Keratinocyte (primary cell): ENCODE data around the gene KRCC1. TPM values are rescaled to one million over a fixed set of nuclear protein-coding genes. Genes with fewer than 3 reads are reported as not detected.
"Not testable (repeated sequence)": the region's sequence is repeated elsewhere in the genome, so short reads cannot be mapped to it uniquely, and the experiment has no call there.

ENCODE experiments used
- DNase-seq: peaks from one replicate; pipeline ENCODE4 v3.0.0-alpha.2; 2011; ENCODE audit warnings: low read depth, missing footprints, low spot score
- FAIRE-seq: peaks from 2 replicates; lab custom pipeline; 2011; peaks lifted over from hg19 to GRCh38; lab: Jason Lieb, UNC
- H2AFZ ChIP-seq: 2 replicates; pipeline ENCODE4 v1.6.0; 2012; ENCODE audit warnings: low read length, control low read depth, inconsistent platforms; ENCODE audit not compliant: control insufficient read depth
- H3K27ac ChIP-seq: 2 replicates; pipeline ENCODE4 v1.5.1; 2011; ENCODE audit warnings: low read length; ENCODE audit not compliant: control insufficient read depth, insufficient read depth
- H3K27me3 ChIP-seq: 3 replicates; pipeline ENCODE4 v1.6.0; 2011; ENCODE audit warnings: low read length; ENCODE audit not compliant: control insufficient read depth, insufficient read depth; ENCODE audit errors: extremely low read depth
- H3K36me3 ChIP-seq, 2 experiments: 2 replicates in 1 of 2; 3 replicates in 1 of 2; pipeline ENCODE4 v1.5.1; 2011; ENCODE audit warnings: low read length in 2 of 2, mild to moderate bottlenecking in 1 of 2; ENCODE audit not compliant: control insufficient read depth in 2 of 2, insufficient read depth in 2 of 2; ENCODE audit errors: extremely low read depth in 1 of 2
- H3K4me1 ChIP-seq: 3 replicates; pipeline ENCODE4 v1.5.1; 2011; ENCODE audit warnings: low read length; ENCODE audit not compliant: control insufficient read depth, insufficient read depth; ENCODE audit errors: extremely low read depth
- H3K4me2 ChIP-seq: 3 replicates; pipeline ENCODE4 v1.6.0; 2011; ENCODE audit warnings: low read depth, low read length; ENCODE audit not compliant: control insufficient read depth, insufficient read depth; ENCODE audit errors: extremely low read depth
- H3K4me3 ChIP-seq, 3 experiments: fragments of 200-600 bp in 1 of 3; sonication (generic) in 1 of 3; 2 replicates in 2 of 3; 3 replicates in 1 of 3; pipeline ENCODE4 v1.5.1; 2011 to 2016; ENCODE audit warnings: low read length in 3 of 3, mild to moderate bottlenecking in 3 of 3, control low read depth in 2 of 3, inconsistent platforms in 1 of 3, low read depth in 1 of 3, mixed read lengths in 1 of 3, mixed run types in 1 of 3, moderate library complexity in 1 of 3; ENCODE audit not compliant: control insufficient read depth in 2 of 3, insufficient read depth in 2 of 3; ENCODE audit errors: extremely low read depth in 1 of 3
- H3K79me2 ChIP-seq: 2 replicates; pipeline ENCODE4 v1.6.0; 2012; ENCODE audit warnings: low read length; ENCODE audit not compliant: control insufficient read depth, insufficient read depth
- H3K9ac ChIP-seq: 3 replicates; pipeline ENCODE4 v1.6.0; 2011; ENCODE audit warnings: low read length; ENCODE audit not compliant: control insufficient read depth, insufficient read depth; ENCODE audit errors: extremely low read depth
- H3K9me1 ChIP-seq: 3 replicates; pipeline ENCODE4 v1.6.0; 2011; ENCODE audit warnings: low read length; ENCODE audit not compliant: control insufficient read depth, insufficient read depth; ENCODE audit errors: extremely low read depth
- H3K9me3 ChIP-seq: 2 replicates; pipeline ENCODE4 v1.5.1; 2012; ENCODE audit warnings: low read depth, low read length; ENCODE audit not compliant: control insufficient read depth
- H4K20me1 ChIP-seq: 3 replicates; pipeline ENCODE4 v1.6.0; 2011; ENCODE audit warnings: low read length; ENCODE audit not compliant: control insufficient read depth, insufficient read depth; ENCODE audit errors: extremely low read depth
- dilution Hi-C: fragments of 300-500 bp; cut with MboI; formaldehyde crosslinking; loops from one replicate; pipeline ENCODE4 v1.7.0; 2020; ENCODE audit warnings: low sequenced_read_pairs; ENCODE audit not compliant: extremely low pct_ligation_motif_present
- polyA plus RNA-seq, 5 experiments: library from polyadenylated mRNA; depleted of rRNA in 3 of 5; stranded (reverse) in 3 of 5; stranded (forward) in 1 of 5; unstranded in 1 of 5; fragments of >200 nt; gene quantifications; 1 replicate in 1 of 5; 2 replicates in 3 of 5; 3 replicates in 1 of 5; pipeline versions ENCODE4 v1.2.1 to v1.2.3, GENCODE V29; 2011 to 2012; ENCODE audit warnings: missing spikeins in 2 of 5, low read depth in 1 of 5, low replicate concordance in 1 of 5
- TF ChIP-seq, protein P1 (sequence below), 3 experiments: IDR thresholded peaks in 1 of 3; conservative IDR thresholded peaks in 1 of 3; optimal IDR thresholded peaks in 1 of 3; 2 replicates in 2 of 3; 3 replicates in 1 of 3; pipeline versions ENCODE3 to v1.5.1; 2011; ENCODE audit warnings: low read length in 3 of 3, mild to moderate bottlenecking in 3 of 3, moderate library complexity in 2 of 3, control low read depth in 1 of 3, inconsistent platforms in 1 of 3; ENCODE audit not compliant: insufficient read depth in 2 of 3; ENCODE audit errors: extremely low read depth in 1 of 3

KRCC1 gene
- polyA plus RNA-seq, 1 donor (not counting 4 experiments of a cell fraction or from before 2014, with no cell fraction given): 21.1 TPM

DNA sequence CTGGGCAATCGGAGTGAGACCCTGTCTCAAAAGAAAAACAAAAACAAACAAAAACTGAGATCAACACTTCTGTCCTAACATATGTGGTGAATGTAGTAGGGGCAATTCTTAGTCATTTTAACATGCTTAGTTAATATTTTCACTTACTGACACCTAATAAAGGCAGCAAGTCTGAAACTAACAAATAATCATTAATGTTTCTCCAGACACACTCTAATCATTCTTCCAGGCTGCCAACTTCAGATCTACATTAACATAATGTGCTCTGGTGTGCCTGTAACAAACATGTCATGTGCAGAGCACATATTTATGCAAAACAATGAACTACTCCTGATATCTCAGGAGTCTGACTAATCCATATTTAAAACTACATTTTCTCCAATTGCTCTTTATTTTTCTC lies 6.0 kb downstream of the KRCC1 start:
- dilution Hi-C loops: no loop called here

DNA sequence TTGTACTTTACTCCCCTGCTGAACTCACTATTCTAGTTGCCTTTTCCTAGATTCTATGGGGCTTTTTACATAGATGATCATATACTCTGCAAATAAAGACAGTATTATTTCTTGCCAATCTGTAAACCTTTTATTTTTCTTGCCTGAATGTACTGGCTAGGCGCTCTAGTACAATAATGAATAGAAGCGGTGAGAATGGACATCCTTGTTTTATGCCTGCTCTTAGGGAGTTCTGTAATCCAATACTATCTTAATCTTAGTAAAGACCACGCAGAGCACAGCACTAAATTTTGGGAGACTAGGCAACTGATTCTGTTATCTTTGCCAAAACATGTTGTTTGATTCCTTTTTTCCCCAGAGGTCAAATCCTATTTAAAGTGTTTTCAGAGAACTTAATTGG lies 7.0 kb downstream of the KRCC1 start:
- no peaks in the 10 kb centered on the region for H3K9me3 ChIP-seq
- dilution Hi-C loops: no loop called here

More for the DNA sequence above, 6.0 kb downstream of the KRCC1 start:
- FAIRE-seq (no peak), DNase-seq (no peak)
- H3K4me1 ChIP-seq: peaks cover 9% of the 10 kb centered on the region
- H3K4me3 ChIP-seq: no peak overlapping the region
- H3K36me3 ChIP-seq: peaks cover 0 to 1% of the 10 kb centered on the region in 2 experiments
- no peaks in the 10 kb centered on the region for H4K20me1 ChIP-seq
- peaks cover 2% of the 10 kb centered on the region for H3K9me1 ChIP-seq
- H3K4me2 ChIP-seq: no peak overlapping the region
- no peak overlapping the region for H2AFZ ChIP-seq
- no peaks in the 10 kb centered on the region for H3K27me3 ChIP-seq
- H3K9ac ChIP-seq: no peak overlapping the region
- no peaks in the 10 kb centered on the region for H3K9me3 ChIP-seq
- H3K27ac ChIP-seq: no peak overlapping the region
- TF ChIP-seq, protein P1, sequence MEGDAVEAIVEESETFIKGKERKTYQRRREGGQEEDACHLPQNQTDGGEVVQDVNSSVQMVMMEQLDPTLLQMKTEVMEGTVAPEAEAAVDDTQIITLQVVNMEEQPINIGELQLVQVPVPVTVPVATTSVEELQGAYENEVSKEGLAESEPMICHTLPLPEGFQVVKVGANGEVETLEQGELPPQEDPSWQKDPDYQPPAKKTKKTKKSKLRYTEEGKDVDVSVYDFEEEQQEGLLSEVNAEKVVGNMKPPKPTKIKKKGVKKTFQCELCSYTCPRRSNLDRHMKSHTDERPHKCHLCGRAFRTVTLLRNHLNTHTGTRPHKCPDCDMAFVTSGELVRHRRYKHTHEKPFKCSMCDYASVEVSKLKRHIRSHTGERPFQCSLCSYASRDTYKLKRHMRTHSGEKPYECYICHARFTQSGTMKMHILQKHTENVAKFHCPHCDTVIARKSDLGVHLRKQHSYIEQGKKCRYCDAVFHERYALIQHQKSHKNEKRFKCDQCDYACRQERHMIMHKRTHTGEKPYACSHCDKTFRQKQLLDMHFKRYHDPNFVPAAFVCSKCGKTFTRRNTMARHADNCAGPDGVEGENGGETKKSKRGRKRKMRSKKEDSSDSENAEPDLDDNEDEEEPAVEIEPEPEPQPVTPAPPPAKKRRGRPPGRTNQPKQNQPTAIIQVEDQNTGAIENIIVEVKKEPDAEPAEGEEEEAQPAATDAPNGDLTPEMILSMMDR (optimal IDR thresholded peaks at IDR 0.05 in 1 of 3, IDR thresholded peaks at IDR 0.05 in 1 of 3, conservative IDR thresholded peaks at IDR 0.05 in 1 of 3; ENCODE audit: extremely low read depth in 1 of 3, insufficient read depth in 2 of 3, low read length in 3 of 3): no peak
- peaks cover 15% of the 10 kb centered on the region for H3K79me2 ChIP-seq

DNA sequence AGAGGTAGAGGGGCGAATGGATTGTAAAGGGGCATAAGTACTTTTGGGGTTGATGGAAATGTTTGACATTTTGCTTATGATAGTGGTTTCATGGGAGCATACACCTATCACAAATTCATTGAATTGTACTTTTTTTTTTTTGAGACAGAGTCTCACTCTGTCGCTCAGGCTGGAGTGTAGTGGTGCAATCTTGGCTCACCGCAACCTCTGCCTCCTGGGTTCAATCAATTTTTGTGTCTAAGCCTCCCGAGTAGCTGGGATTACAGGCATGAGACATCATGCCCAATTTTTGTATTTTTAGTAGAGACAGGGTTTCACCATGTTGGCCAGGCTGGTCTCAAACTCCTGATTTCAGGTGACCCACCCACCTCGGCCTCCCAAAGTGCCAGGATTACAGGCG lies 10.0 kb downstream of the KRCC1 start:
- H4K20me1 ChIP-seq, H3K9ac ChIP-seq, H3K4me2 ChIP-seq, H3K79me2 ChIP-seq, H3K9me1 ChIP-seq, DNase-seq, H3K27ac ChIP-seq, dilution Hi-C loops, H2AFZ ChIP-seq, H3K36me3 ChIP-seq, FAIRE-seq, H3K4me3 ChIP-seq, H3K9me3 ChIP-seq, H3K27me3 ChIP-seq: not testable (repeated sequence)
- peaks cover 21% of the 10 kb centered on the region for H3K4me1 ChIP-seq

More for the DNA sequence above, 7.0 kb downstream of the KRCC1 start:
- DNase-seq: no peak
- H3K9ac ChIP-seq: no peak overlapping the region
- no peak overlapping the region for H3K4me2 ChIP-seq
- H2AFZ ChIP-seq: no peak overlapping the region
- H3K79me2 ChIP-seq: peaks cover 6% of the 10 kb centered on the region
- H3K36me3 ChIP-seq: peaks cover 0 to 1% of the 10 kb centered on the region in 2 experiments
- FAIRE-seq: no peak
- no peaks in the 10 kb centered on the region for H4K20me1 ChIP-seq
- no peak overlapping the region for H3K27ac ChIP-seq
- H3K9me1 ChIP-seq: peaks cover 2% of the 10 kb centered on the region
- TF ChIP-seq, protein P1 (optimal IDR thresholded peaks at IDR 0.05 in 1 of 3, IDR thresholded peaks at IDR 0.05 in 1 of 3, conservative IDR thresholded peaks at IDR 0.05 in 1 of 3; ENCODE audit: extremely low read depth in 1 of 3, insufficient read depth in 2 of 3, low read length in 3 of 3): no peak
- peaks cover 6% of the 10 kb centered on the region for H3K4me1 ChIP-seq
- H3K4me3 ChIP-seq: no peak overlapping the region
- no peaks in the 10 kb centered on the region for H3K27me3 ChIP-seq
